22Rv1 (cell line): ENCODE results near the gene PGPEP1.

Experiments
- ZFX ChIP-seq: fragments of 450-650 bp; IDR thresholded peaks from 2 replicates; pipeline ENCODE4 v1.6.1; 2017; ENCODE audit warnings: antibody characterized with exemption, borderline replicate concordance
- TF ChIP-seq, protein P1 (sequence below): fragments of 450-650 bp; IDR thresholded peaks from 2 replicates; pipeline ENCODE4 v1.5.1; 2017; ENCODE audit warnings: mild to moderate bottlenecking

DNA sequence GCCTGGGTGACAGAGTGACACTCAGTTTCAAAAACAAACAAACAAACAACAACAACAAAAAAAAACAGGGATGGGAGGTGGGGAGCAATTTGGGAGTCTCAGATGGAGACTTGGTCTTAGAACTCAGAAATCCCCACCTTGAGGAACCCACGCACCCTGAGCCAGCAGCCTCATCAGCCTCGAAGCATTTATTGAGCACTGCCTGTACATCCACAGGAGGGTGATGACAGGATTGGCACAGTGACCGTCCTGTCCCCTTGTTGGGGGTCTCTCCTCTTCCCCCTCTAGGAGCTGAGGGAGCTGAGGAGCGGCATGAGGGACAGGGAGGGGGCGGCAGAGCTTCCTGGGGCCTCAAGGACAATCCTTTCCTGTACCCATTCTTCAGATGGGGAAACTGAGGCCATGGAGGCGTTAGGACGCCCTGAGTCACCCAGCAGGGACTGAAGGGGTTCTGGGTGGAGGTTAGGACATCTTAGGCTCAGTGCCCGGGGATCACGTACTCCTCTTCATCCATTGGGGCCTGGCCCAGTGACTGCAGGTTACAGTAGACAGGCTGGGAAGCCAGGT is 51.2 kb downstream of the PGPEP1 start:
- TF ChIP-seq, protein P1, sequence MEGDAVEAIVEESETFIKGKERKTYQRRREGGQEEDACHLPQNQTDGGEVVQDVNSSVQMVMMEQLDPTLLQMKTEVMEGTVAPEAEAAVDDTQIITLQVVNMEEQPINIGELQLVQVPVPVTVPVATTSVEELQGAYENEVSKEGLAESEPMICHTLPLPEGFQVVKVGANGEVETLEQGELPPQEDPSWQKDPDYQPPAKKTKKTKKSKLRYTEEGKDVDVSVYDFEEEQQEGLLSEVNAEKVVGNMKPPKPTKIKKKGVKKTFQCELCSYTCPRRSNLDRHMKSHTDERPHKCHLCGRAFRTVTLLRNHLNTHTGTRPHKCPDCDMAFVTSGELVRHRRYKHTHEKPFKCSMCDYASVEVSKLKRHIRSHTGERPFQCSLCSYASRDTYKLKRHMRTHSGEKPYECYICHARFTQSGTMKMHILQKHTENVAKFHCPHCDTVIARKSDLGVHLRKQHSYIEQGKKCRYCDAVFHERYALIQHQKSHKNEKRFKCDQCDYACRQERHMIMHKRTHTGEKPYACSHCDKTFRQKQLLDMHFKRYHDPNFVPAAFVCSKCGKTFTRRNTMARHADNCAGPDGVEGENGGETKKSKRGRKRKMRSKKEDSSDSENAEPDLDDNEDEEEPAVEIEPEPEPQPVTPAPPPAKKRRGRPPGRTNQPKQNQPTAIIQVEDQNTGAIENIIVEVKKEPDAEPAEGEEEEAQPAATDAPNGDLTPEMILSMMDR, result no peak
- TF ChIP-seq ZFX, result no peak
